GM10248 (cell line): ENCODE data around the gene FGF18.

ENCODE experiments used
- CTCF ChIA-PET: fragments of 300-600 bp; sonication (Branson Sonifier 250); formaldehyde crosslinking; extraction: SDS; loops from one replicate; lab custom pipeline; 2021; ENCODE audit warnings: antibody characterized with exemption; lab: Yijun Ruan, JAX
- POLR2A ChIA-PET: fragments of 350-650 bp; sonication (Branson Sonifier 250); formaldehyde crosslinking; extraction: SDS; loops from one replicate; lab custom pipeline; 2020; ENCODE audit warnings: antibody characterized with exemption; lab: Yijun Ruan, JAX
- DNase-seq: peaks from one replicate; pipeline ENCODE4 v3.0.0; 2012; ENCODE audit errors: extremely low spot score
- CTCF ChIP-seq: IDR thresholded peaks from 2 replicates; pipeline ENCODE4 v1.5.1; 2012; ENCODE audit warnings: mild to moderate bottlenecking, low read depth; ENCODE audit errors: extremely low read depth, missing control alignments, control extremely low read depth

The FGF18 gene

GRCh38 chr5:171476701-171477100, 57.3 kb downstream of the FGF18 start:
- CTCF ChIA-PET: no interaction called here
- DNase-seq: no peak
- POLR2A ChIA-PET: no interaction called here
- no peak for TF ChIP-seq CTCF

GRCh38 chr5:171477101-171477500, 57.7 kb downstream of the FGF18 start:
- TF ChIP-seq CTCF: no peak
- ChIA-PET CTCF (no interaction called here), POLR2A (no interaction called here)
- no peak for DNase-seq

- DNase-seq: no peak
- no peak for TF ChIP-seq CTCF
- ChIA-PET CTCF (no interaction called here), POLR2A (no interaction called here)
Measured at GRCh38 chr5:171477666-171478065, 58.2 kb downstream of the FGF18 start.

GRCh38 chr5:171478946-171479775, 59.7 kb downstream of the FGF18 start:
- POLR2A ChIA-PET: interaction anchor here (0.5 kb wide), 1 partner anchor 265 kb away, joined by 3 read pairs; no protein-coding TSS in a partner anchor
- CTCF ChIA-PET: no interaction called here
- no peak for TF ChIP-seq CTCF
- no peak for DNase-seq

GRCh38 chr5:171479776-171480125, 60.3 kb downstream of the FGF18 start:
- ChIA-PET CTCF (no interaction called here), POLR2A (no interaction called here)
- DNase-seq: no peak
- no peak for TF ChIP-seq CTCF

- no peak for DNase-seq
- ChIA-PET POLR2A (no interaction called here), CTCF (no interaction called here)
- no peak for TF ChIP-seq CTCF
Measured at GRCh38 chr5:171480239-171480638, 60.8 kb downstream of the FGF18 start.
